LNCAP (cell line): ENCODE results near the gene RANBP3.

Experiments
- TF ChIP-seq, protein P1 (sequence below): fragments of 450-650 bp; IDR thresholded peaks from 2 replicates; pipeline ENCODE4 v1.5.1; 2017; ENCODE audit warnings: mild to moderate bottlenecking

Gene RANBP3

DNA sequence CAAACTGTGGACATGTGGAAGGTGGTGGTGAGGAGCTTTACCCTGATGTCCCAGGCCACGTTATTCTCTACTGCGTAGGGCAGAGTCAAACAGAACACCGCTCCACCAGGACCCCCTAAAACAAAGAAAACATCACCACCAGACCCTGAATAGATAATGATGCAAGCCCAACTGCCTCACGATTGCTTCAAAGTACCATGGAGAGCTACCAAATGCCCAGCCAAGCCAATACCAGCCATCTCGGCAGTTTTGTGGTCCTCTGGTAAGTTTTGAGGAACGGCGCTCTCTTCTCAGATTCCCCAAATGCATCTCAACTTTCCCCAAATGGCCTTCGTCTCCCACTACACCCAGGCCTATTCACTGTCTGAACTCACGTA, 5.6 kb downstream of the RANBP3 start:
- TF ChIP-seq, protein P1, sequence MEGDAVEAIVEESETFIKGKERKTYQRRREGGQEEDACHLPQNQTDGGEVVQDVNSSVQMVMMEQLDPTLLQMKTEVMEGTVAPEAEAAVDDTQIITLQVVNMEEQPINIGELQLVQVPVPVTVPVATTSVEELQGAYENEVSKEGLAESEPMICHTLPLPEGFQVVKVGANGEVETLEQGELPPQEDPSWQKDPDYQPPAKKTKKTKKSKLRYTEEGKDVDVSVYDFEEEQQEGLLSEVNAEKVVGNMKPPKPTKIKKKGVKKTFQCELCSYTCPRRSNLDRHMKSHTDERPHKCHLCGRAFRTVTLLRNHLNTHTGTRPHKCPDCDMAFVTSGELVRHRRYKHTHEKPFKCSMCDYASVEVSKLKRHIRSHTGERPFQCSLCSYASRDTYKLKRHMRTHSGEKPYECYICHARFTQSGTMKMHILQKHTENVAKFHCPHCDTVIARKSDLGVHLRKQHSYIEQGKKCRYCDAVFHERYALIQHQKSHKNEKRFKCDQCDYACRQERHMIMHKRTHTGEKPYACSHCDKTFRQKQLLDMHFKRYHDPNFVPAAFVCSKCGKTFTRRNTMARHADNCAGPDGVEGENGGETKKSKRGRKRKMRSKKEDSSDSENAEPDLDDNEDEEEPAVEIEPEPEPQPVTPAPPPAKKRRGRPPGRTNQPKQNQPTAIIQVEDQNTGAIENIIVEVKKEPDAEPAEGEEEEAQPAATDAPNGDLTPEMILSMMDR = no peak

DNA sequence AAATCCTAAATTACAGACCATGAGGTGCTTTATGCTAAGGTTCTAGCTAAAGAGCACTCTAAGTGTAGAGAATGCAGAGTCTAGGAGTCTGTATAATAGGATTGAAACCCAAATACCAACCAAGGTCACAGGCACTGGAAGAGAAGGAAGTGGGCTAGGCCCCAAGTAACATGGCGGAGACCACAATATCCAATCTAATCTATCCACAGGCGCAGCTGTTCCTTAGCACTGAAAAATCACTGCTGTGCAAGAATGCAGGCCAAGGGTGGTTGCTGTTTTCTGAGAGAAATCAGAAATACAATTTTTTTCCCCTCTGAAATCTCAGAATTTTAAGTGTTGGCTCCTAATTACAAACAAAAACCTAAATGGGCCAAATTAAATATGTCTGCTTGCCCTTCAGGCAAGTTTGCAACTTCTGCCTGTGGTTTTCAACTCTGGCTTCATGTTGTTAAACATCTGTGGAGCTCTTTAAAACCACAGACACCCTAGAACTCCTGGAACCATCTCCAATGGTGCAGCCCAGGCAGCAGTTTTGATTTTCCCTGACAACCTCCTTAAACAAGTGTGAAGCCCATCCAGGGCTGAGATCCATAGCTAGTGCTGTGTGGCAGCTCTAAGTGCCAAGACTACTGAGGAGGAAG, 6.1 kb downstream of the RANBP3 start:
- TF ChIP-seq, protein P1 = no peak

GRCh38 chr19:5969476-5969875, 8.5 kb downstream of the RANBP3 start:
- TF ChIP-seq, protein P1 = no peak

- TF ChIP-seq, protein P1 = no peak
These were observed 9.2 kb downstream of the RANBP3 start for GRCh38 chr19:5968431-5969373.

- TF ChIP-seq, protein P1 = peak; percentile 92
These were observed 9.9 kb downstream of the RANBP3 start for GRCh38 chr19:5967994-5968430.

DNA sequence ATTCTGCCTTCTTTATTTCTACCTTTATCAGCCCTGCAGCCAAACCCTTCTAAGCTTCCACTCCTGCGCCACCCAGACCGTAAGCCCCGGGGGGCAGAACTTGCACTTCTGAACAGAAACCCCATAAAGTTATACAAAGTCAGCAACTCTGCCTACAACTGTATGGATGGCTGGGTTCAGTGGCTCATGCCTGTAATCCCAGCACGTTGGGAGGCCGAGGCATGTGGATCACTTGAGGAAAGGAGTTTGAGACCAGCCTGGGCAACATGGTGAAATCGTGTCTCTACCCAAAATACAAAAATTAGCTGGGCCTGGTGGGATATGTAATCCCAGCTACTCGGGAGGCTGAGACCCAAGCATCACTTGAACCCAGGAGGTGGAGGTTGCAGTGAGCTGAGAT, 10.4 kb downstream of the RANBP3 start:
- TF ChIP-seq, protein P1 = no peak

DNA sequence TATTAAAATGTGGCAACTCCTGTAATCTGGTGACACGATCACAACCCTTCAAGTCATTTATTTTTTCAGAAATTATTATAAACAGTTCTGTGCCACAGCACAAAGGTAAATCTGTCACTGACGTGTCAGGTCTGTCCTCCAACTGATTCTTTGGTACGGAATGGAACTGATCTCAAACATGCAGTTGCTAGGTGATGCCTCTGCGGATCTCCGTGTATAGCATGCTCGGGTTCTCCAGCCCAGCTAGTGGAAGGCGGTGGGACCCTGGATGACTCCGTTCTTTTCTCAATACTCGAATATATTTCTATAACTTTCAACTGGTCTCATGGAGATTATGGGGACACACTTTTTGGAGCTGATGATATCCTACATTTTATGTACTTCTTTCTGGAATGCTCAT, 11.0 kb downstream of the RANBP3 start:
- TF ChIP-seq, protein P1 = no peak
